ENCODE measurements around the gene GGCX.

The GGCX gene

DNA sequence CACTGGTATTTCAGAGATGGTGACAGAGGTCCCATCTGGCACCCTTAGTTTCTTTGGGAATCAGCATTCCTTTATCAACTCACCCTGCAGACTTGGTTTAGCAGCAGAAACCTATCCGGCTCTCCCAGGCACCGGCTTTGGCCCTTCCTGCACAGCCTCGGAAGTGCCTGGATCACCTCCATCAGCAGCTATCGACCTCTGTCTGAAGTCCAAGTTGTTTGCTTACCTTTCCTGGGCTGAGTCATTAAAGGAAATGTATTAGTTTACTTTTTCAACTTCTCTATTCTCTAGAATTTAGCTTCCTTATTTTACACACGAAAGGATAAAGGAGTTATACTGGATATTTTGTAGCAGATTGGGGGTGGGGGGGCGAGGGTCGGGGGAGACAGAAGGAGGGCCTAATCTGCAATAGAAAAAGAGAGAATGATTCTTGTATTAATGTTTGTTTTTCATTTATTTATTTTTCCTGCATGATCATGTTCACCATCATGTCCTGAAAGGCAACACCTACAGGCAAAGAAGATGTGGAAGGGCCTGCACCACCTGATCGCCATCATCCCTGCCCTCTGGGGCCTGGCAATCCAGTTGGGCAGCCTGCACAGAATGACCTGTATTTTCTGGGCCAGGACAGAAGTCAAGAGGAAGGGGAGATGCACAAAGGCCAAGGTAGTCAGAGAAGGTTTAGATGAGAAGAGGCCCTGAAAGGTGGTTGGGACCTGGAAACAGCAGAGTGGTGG lies 44.5 kb downstream of the GGCX start:
- no peak for DNase-seq (ENCODE audit: low read depth)

DNA sequence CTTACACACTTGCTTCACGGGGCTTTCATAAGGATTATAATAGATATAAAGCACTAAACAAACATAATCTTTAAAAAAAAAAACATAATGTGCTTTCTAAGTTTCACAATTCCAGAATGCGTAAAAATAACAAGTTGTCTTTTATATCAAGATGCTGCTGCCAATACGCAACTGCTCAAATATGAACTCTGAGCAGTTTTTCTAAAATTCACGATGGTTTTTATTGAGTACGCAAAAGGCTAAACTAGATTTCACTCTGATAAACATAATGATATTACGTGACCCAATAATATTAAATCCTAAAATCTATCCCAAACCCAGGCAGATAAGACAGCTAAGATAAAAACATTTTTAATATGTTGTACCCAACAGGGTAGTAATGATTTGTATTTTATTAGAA lies 47.0 kb downstream of the GGCX start:
- DNase-seq (ENCODE audit: low read depth), result no peak

DNA sequence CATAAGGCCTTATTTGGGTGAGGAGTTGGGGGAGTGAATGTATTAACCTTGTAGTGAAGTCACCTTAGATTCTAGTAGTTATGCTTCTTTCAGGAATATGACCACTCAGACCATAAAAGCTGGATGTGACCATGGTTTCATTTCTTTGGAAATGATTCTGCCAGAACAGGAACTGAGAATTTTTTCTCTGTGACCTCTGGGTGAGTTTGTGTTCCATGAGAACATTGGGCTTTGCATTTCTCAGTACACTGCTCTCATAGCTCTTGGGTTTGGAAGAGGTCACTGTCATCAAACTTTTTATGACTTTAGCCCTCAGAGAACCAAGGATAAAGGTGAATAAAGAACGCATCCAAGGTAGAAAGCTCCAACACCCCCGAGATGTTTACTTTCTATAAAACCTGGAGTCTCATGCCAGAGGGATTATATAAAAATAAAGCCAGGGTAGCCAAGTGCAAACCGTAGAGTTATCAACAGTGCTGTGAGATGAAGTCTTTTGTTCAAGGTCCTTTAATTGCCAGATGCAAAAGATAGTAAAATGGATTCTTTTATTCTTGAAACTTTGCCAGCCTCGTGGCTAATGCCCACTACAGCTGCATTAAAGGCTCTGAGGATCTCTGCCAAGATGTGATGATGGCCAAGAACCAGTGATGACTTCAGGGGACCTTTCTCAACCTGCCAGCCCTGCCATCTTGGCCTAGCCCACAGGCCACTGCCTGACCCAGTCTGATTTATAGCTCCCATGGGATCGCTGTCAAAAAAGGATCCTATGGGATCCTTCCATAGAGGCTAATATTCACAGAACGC lies 50.1 kb downstream of the GGCX start:
- DNase-seq (ENCODE audit: low read depth), result no peak

- DNase-seq (ENCODE audit: low read depth), result no peak
Measured at GRCh38 chr2:85506768-85507181, 54.5 kb downstream of the GGCX start.

DNA sequence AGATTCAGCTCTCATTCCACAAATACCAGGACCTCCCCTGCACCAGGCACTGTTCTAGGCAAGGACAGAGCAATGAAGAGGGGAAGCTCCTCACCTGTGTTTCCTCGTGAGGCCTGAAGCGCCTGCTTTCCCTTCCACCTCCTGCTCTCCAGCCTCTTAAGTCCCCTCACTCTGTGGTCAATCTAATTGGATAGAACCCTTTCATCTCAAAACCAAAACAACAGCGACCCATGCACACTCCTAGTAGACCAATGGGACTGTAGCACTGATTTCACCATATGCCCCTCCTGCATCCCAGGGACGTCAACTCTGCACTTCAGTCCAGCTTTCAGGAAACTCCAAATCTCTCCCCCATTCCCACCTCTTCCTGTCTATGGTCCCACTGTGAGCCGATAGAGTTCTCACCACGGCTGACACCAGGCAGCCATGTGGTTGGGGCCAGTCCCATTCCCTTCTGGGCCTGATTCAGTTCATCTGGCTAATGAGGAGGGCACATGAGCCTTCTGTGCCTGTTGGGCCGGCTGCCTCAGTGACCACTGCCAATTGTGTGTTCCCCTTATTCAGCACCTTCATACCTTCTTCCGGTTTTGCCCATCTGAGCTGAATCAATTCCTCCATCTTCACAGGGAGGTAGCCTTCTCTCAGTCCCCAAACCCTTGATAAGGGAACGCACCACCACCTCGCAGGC lies 55.6 kb downstream of the GGCX start:
- no peak for DNase-seq (ENCODE audit: low read depth)

DNA sequence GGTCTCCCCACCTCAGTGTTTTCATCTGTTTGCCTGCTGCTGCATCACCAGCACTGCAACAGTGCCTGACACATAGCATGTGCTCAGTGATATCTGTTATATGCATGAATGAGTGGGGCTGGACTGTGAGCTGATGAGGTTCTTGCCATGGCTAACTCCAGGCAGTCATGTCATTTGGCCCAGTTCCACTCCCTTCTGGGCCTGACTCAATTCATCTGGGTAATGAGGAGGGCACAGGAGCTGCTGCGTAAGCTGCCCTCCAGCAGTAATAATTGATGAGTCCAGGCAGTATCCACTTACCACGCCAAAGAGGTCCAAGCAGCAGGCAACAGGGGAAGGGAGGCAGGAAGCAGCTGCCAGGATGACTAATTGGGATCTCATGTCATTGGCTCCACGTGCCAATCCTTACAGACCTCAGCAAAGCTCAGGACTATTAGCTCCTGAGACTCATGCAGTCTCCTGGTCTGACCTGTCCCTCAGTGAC lies 56.5 kb downstream of the GGCX start:
- no peak for DNase-seq (ENCODE audit: low read depth)

DNA sequence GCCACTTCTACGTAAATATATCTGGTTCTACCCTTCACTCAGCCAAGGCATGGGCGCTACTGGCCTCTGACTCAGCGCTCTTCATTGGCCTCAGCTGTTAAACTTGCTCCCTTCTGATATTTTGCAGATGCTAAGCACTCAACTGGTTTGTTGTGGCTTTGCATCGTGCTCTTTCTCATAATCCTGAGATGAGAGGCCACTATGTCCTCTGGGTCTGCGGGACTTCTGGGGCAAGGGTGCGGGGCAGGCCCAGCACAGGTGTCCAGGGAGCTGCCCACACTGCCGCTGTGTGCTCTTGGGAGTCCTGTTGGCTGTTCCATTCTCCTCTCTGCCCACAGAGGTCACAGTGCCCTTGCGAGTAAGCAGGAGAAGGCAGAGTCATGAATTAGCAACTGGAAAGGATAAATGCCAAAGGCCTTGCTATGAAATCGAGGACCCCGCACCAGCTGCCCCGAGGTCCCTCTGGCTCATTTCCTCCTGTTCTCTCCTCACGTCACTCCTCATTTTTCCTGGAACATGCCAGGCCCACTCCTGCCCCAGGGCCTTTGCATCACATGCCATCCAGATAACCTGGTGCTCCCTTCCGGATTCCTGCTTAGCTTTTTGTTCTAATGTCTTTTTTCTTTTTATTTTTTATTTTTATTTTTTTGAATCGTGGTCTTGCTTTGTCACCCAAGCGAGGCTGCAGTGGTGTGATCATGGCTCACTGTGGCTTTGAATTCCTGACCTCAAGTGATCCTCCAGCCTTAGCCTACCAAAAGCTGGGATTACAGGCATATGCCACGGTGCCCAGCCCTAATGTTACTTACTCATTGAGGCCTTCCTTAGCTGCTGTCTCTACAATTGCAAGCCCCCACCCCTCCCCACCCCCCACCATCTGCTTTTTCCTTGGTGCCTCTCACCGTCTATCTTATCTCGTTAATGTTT lies 57.2 kb downstream of the GGCX start:
- no peak for DNase-seq (ENCODE audit: low read depth)

- no peak for DNase-seq (ENCODE audit: low read depth)
Measured at GRCh38 chr2:85503168-85503850, 58.0 kb downstream of the GGCX start.

DNA sequence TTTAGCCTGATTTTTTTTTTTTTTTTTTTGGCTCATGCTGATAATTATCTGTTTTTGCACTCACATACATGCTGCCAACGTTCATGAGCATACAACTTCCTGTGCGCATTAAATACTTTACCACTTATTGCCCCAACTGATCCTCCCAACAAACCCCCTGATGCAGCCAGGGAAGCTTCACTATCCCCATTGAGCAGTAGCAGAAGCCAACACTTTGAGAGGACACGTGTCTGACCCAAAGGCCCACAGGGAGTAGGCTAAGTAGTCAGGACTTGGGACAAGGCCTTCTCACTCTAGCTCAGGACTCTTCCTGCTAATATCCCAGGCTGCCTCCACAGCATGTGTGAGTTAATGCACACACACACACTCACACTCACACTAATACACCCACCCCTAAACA lies 58.6 kb downstream of the GGCX start:
- DNase-seq (ENCODE audit: low read depth), result no peak

GRCh38 chr2:85501248-85501647 lies 60.0 kb downstream of the GGCX start:
- no peak for DNase-seq (ENCODE audit: low read depth)

DNA sequence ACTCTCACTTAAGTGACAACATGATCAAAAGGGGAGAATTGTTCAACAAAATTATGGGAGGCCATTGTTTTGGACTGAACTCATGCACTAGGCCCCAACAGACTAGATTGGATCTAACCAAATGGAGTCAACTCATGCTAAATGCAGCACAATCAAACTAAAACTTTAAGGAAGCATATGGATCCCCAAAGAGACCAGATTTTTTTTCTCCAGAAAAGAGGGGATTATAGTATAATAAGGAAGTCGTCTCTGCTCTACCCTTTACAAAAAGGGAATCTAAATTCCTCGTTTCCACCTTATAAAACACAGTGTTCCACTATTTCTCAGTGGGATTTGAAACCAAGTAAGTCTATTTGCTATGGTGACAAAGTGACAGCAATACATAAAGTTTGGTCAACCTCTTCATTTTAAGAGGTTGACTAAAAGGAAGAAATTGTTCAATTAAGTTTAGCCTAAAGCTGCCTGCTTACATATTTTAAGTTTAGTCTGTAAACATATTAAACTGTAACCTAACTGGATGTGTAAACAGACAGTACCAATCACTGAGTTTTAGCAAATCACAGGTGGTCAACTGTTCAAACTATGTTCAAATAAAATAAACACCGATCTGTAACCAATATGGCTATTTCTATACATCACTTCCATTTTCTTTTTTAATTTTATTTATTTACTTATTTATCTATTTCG lies 63.2 kb downstream of the GGCX start:
- no peak for DNase-seq (ENCODE audit: low read depth)

DNA sequence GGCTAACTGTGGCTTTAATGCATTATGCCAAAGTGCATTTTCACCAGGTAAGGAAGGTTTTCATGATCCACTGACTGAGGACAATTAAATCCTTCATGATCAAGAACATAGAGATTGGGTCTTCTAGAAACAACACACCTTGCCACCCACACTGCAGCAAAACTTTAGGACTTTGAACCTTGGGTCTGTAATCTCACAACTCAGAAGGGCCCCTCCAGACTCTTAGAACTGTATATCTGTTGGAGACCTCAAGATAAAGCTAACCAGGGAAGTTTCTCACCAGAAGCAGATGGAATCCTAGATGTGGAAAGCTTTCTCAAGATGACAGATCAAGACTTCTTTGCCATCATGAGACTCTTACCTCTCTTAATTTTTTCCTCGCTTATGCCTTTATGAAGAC lies 64.9 kb downstream of the GGCX start:
- no peak for DNase-seq (ENCODE audit: low read depth)

Data from stimulated activated CD8-positive, alpha-beta memory T cell treated with anti-CD3 and anti-CD28 coated beads, Interleukin-15, amount 100 ng/mL, for 1 hour (primary cell).